Cardiac fibroblast (primary cell): Measurements from ENCODE around the gene ELN.

Source experiments
- DNase-seq, 2 donors: peaks; one replicate each; pipeline versions ENCODE4 v3.0.0 to v3.0.0-alpha.2; 2010; ENCODE audit warnings: low read depth in 2 of 2
- H3K4me3 ChIP-seq, 2 donors: replicated peaks in 1 of 2; 1 replicate in 1 of 2; 2 replicates in 1 of 2; pipeline ENCODE4 v1.5.1; 2011; ENCODE audit warnings: low read depth in 2 of 2, low read length in 2 of 2, mild to moderate bottlenecking in 2 of 2, moderate library complexity in 1 of 2
- TF ChIP-seq, protein P1 (sequence below): IDR thresholded peaks from one replicate; pipeline ENCODE4 v1.5.1; 2011; ENCODE audit warnings: low read depth, mild to moderate bottlenecking, low read length, inconsistent platforms

The ELN gene

DNA sequence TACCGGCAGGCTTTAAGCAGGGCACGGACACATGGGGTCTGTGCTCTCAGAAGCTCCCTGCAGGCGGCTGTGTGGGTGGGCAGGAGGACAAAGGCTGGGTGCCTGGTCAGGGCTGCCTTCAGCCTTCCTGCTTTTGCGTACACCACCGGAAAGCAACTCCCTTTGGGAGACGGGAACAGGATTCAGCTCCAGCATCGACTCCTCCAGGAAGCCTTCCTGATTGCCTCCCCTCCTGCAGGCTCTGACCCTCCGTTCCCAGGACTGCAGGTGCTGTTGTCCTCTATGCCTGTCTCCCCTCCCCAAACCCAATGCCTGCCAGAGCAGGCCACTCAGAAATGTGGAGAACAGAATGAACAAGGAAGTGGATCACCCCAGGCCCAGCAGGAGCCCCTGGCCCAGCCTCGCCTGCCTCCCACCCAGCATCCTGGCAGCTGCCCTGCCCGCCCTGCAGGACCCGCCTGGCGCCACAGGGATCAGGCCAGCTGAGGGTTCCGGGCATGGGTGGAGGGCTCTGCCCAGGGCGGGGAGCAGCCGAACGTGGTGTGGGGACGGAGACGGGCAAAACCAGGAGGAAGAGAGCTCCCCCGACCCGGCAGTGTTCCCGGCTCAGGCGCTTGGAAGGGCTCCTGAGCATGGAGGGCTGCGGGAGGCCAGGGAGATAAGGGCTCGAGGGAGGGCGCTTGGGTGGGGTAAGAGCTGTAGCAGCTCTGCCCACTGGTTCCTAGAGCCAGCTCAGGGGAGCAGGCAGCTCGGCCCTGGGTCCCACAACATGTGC is 6.2 kb upstream of the ELN start:
- no peak for DNase-seq
- no peak overlapping the region for H3K4me3 ChIP-seq
- TF ChIP-seq, protein P1, sequence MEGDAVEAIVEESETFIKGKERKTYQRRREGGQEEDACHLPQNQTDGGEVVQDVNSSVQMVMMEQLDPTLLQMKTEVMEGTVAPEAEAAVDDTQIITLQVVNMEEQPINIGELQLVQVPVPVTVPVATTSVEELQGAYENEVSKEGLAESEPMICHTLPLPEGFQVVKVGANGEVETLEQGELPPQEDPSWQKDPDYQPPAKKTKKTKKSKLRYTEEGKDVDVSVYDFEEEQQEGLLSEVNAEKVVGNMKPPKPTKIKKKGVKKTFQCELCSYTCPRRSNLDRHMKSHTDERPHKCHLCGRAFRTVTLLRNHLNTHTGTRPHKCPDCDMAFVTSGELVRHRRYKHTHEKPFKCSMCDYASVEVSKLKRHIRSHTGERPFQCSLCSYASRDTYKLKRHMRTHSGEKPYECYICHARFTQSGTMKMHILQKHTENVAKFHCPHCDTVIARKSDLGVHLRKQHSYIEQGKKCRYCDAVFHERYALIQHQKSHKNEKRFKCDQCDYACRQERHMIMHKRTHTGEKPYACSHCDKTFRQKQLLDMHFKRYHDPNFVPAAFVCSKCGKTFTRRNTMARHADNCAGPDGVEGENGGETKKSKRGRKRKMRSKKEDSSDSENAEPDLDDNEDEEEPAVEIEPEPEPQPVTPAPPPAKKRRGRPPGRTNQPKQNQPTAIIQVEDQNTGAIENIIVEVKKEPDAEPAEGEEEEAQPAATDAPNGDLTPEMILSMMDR, result no peak

DNA sequence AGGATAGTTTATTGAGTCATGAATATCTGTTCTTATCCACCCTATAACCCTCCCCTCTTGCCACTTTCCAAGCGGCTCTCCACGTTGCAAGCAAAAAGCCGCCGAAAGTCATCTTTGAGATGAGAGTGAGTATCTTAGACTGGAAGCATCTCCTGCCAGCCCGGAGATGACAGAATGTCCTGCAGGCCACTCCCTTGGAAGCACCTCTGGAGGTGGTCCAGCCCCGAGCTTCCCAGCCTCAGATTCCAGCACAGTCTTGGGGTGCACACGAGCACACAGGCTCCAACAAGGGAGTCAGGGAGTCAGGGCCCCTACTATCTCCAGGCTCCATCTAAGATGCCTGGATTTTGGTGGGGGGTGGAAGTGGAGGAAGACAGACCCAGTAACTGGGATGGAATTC is 5.5 kb upstream of the ELN start:
- H3K4me3 ChIP-seq, result no peak overlapping the region
- TF ChIP-seq, protein P1, result no peak
- no peak for DNase-seq

DNA sequence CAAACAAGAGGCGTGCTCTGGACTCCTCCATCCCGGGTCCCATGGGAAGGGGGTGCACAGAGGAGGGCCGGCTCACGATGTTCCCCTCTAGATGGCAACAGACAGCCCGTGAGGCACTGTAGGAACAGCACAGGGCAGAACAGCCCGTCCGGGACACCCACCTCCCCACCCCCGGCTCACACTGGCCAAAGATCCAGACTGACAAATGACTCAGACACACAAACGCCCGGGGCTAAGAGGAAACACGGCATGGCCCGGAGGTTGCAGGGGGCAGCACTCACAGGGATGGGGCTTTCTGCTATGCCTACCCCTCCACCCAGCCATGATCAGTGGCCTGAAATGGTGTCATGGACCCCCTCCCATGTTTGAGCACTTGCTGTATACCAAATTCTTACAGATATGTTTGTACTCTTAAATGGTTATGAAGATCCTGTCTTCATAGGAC is 4.9 kb upstream of the ELN start:
- no peak overlapping the region for H3K4me3 ChIP-seq
- TF ChIP-seq, protein P1, result no peak
- peak; percentile 59 to 63 for DNase-seq

DNA sequence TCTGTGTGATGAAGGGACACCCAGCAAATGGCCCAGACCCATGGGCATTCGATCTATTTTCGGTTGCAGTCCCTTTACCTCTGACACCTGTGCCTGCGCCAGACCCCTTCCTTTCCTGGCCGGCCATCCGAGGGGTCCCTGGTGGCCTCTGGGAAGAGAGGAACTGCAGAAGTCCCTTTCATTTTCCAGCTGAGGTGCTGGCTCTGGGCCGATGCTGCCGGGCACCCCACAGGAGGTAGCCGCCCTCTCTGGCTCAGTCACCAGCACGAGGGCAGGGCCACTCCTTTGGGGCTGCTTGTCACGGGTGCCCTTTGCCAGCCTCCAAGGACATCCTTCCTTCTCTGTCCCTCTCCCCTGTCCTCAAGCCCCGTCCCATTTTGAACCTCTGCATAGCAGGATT is 4.2 kb upstream of the ELN start:
- TF ChIP-seq, protein P1, result no peak
- no peak for DNase-seq
- H3K4me3 ChIP-seq, result no peak overlapping the region

DNA sequence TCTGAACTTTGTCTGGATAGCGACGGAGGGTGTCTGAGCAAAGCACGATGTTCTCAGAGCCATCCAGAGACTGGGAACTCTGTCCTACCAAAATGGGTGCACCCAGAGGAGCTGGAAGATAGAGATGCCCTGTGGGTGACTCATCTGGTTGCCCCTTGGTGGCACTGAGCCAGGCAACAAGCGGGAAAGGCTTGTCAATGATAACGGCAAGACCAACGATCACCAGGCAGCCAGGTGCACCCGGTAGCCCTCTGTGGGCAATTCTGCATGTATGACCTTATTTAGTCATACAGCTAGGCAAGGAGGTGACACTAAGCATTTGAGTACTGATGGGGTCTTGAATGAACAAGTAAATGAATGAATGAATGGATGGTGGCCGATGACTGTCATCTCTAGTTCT is 2.8 kb upstream of the ELN start:
- no peak for DNase-seq
- H3K4me3 ChIP-seq, result no peak overlapping the region
- TF ChIP-seq, protein P1, result no peak

DNA sequence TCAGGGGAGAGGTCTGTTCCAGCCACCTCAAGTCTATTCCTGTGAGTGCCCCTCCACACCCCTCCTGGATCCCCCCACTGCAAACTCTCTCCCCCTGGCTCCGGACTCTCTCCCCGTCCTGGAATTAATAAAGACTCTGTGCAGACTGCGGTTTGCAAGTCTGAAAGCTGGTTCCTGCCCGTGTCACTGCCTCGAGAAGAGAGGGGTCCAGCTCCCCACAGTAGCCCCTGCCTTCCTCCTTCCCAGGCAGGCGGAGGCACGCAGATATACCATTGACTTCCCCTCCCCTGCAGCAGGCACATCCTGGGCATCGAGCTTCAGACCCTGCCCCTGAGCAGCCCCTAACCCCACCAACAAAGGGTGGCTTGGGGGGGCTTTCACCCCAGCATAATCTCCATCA is 2.2 kb upstream of the ELN start:
- TF ChIP-seq, protein P1, result no peak
- DNase-seq, result no peak
- no peak overlapping the region for H3K4me3 ChIP-seq
